VCaP (cell line): ENCODE data around the gene RALB.
A peak's percentile ranks its signal among the peaks of the same experiment; 100 is the strongest.

Experiments
- H3K27ac ChIP-seq: fragments of 450-650 bp; 2 replicates; pipeline ENCODE4 v1.5.1; 2017
- CTCF ChIP-seq: fragments of 450-650 bp; conservative IDR thresholded peaks from 2 replicates; pipeline ENCODE4 v1.5.1; 2017; ENCODE audit warnings: mild to moderate bottlenecking, moderate library complexity

Gene RALB

GRCh38 chr2:120343433-120344105, 90.9 kb downstream of the RALB start:
- H3K27ac ChIP-seq = peak overlapping the region; percentile 88; the same call in 1 of the 2 replicates

More at GRCh38 chr2:120343433-120344105, 90.9 kb downstream of the RALB start:
- TF ChIP-seq CTCF = peak; percentile 88
